ENCODE results near the gene SLC7A14. TPM values are rescaled to one million over a fixed set of nuclear protein-coding genes. Genes with fewer than 3 reads are reported as not detected.

Gene SLC7A14
- polyA plus RNA-seq, 2 of the 4 experiments (the other 2 are of a cell fraction), result not detected

- DNase-seq (ENCODE audit: low read depth in 1 of 2, low spot score in 1 of 2), result no peak
- Histone ChIP-seq H3K4me1 (no peaks in the 10 kb centered on the region), H3K27ac (no peak overlapping the region), H3K4me3 (no peak overlapping the region), H3K9me3 (no peaks in the 10 kb centered on the region), H3K4me2 (no peak overlapping the region)
- POLR2A ChIA-PET, result no interaction called here
- CTCF ChIA-PET, result interaction anchor here (1.5 kb wide), 1 partner anchor 117 kb away, joined by 3 read pairs; no protein-coding TSS in a partner anchor
- 68% methylated on average over 6 of the region's 6 CpGs for WGBS (ENCODE audit: missing lambda C conversion rate)
- TF ChIP-seq HMGXB4 (CRISPR knock-in tag; IDR thresholded peaks at IDR 0.05; ENCODE audit: borderline replicate concordance) (no peak), E2F6 (IDR thresholded peaks at IDR 0.05; ENCODE audit: borderline replicate concordance, low read depth) (no peak), CHD4 (IDR thresholded peaks at IDR 0.05; ENCODE audit: borderline replicate concordance) (no peak), MAFK (IDR thresholded peaks at IDR 0.05; ENCODE audit: partially characterized antibody) (no peak), JUNB (IDR thresholded peaks at IDR 0.05) (no peak), RARB (CRISPR knock-in tag; IDR thresholded peaks at IDR 0.05) (no peak), HOXB13 (CRISPR knock-in tag; IDR thresholded peaks at IDR 0.05; ENCODE audit: low read depth) (no peak), BHLHE40 (IDR thresholded peaks at IDR 0.05; ENCODE audit: low read depth, low read length) (no peak)
- no peak for ATAC-seq
- FAIRE-seq, result no peak
These were observed 54.8 kb downstream of the SLC7A14 start for GRCh38 chr3:170531054-170531453.

GRCh38 chr3:170529912-170530311, 56.0 kb downstream of the SLC7A14 start:
- WGBS (ENCODE audit: missing lambda C conversion rate), result 50% methylated on average over 4 of the region's 4 CpGs
- H3K27ac ChIP-seq, result no peak overlapping the region
- FAIRE-seq (no peak), DNase-seq (ENCODE audit: low read depth in 1 of 2, low spot score in 1 of 2) (no peak), ATAC-seq (no peak)
- no peak overlapping the region for H3K4me3 ChIP-seq
- TF ChIP-seq RARB (CRISPR knock-in tag; IDR thresholded peaks at IDR 0.05) (no peak), RNF2 (IDR thresholded peaks at IDR 0.05; ENCODE audit: borderline replicate concordance, low read depth) (no peak), POLR2A (IDR thresholded peaks at IDR 0.05; ENCODE audit: low read length) (no peak), MAFK (IDR thresholded peaks at IDR 0.05; ENCODE audit: partially characterized antibody) (no peak), PBX3 (IDR thresholded peaks at IDR 0.05) (no peak), ZFP36 (IDR thresholded peaks at IDR 0.05; ENCODE audit: borderline replicate concordance, partially characterized antibody) (no peak), ZSCAN20 (CRISPR knock-in tag; IDR thresholded peaks at IDR 0.05) (no peak), EP300 (IDR thresholded peaks at IDR 0.05) (no peak), PHF8 (IDR thresholded peaks at IDR 0.05; ENCODE audit: borderline replicate concordance, low read depth) (no peak), TP53 (CRISPR knock-in tag; IDR thresholded peaks at IDR 0.05) (no peak), NFE2L2 (conservative IDR thresholded peaks at IDR 0.05; ENCODE audit: low read length) (no peak), ESRRA (IDR thresholded peaks at IDR 0.05; ENCODE audit: borderline replicate concordance, low read length) (no peak), CTCF (IDR thresholded peaks at IDR 0.05) (no peak), EHMT2 (IDR thresholded peaks at IDR 0.05; ENCODE audit: low read depth) (no peak), CEBPB (IDR thresholded peaks at IDR 0.05) (no peak), E2F6 (IDR thresholded peaks at IDR 0.05; ENCODE audit: borderline replicate concordance, low read depth) (no peak)
- H3K9me3 ChIP-seq, result no peaks in the 10 kb centered on the region
- POLR2A ChIA-PET, result no interaction called here
- no peaks in the 10 kb centered on the region for H3K4me1 ChIP-seq
- CTCF ChIA-PET, result no interaction called here
- H3K4me2 ChIP-seq, result no peak overlapping the region
